Bronchial epithelial cell (primary cell): ENCODE results near the gene TBC1D9B. TPM values are rescaled to one million over a fixed set of nuclear protein-coding genes. Genes with fewer than 3 reads are reported as not detected.

Source experiments
- DNase-seq: peaks from one replicate; pipeline ENCODE4 v3.0.0-alpha.2; 2010; ENCODE audit warnings: low read depth
- FAIRE-seq: peaks from 2 replicates; lab custom pipeline; 2011; peaks lifted over from hg19 to GRCh38; lab: Jason Lieb, UNC
- H3K27me3 ChIP-seq: 2 replicates; pipeline ENCODE4 v1.5.1; 2011; ENCODE audit warnings: low read length; ENCODE audit not compliant: control insufficient read depth, insufficient read depth
- H3K36me3 ChIP-seq: 2 replicates; pipeline ENCODE4 v1.5.1; 2011; ENCODE audit warnings: low read length; ENCODE audit not compliant: control insufficient read depth, insufficient read depth
- H3K4me3 ChIP-seq: 2 replicates; pipeline ENCODE4 v1.5.1; 2011; ENCODE audit warnings: mild to moderate bottlenecking, low read depth, low read length, control low read depth
- total RNA-seq: library from RNA; depleted of rRNA; stranded (reverse); fragments of >200 nt; gene quantifications from 2 replicates; pipeline ENCODE4 v1.2.1, GENCODE V29; 2014
- TF ChIP-seq, protein P1 (sequence below): IDR thresholded peaks from 2 replicates; pipeline ENCODE4 v1.5.1; 2011; ENCODE audit warnings: mild to moderate bottlenecking, moderate library complexity, low read length, control low read depth, inconsistent platforms; ENCODE audit not compliant: insufficient read depth, severe bottlenecking

TBC1D9B gene
- total RNA-seq, 1 donor from 2014 or later, result 37.6 TPM

GRCh38 chr5:179887802-179888201 is 19.9 kb downstream of the TBC1D9B start:
- no peak overlapping the region for H3K4me3 ChIP-seq
- FAIRE-seq (peak; percentile 23), DNase-seq (no peak)
- peaks cover 51% of the 10 kb centered on the region for H3K36me3 ChIP-seq
- TF ChIP-seq, protein P1, sequence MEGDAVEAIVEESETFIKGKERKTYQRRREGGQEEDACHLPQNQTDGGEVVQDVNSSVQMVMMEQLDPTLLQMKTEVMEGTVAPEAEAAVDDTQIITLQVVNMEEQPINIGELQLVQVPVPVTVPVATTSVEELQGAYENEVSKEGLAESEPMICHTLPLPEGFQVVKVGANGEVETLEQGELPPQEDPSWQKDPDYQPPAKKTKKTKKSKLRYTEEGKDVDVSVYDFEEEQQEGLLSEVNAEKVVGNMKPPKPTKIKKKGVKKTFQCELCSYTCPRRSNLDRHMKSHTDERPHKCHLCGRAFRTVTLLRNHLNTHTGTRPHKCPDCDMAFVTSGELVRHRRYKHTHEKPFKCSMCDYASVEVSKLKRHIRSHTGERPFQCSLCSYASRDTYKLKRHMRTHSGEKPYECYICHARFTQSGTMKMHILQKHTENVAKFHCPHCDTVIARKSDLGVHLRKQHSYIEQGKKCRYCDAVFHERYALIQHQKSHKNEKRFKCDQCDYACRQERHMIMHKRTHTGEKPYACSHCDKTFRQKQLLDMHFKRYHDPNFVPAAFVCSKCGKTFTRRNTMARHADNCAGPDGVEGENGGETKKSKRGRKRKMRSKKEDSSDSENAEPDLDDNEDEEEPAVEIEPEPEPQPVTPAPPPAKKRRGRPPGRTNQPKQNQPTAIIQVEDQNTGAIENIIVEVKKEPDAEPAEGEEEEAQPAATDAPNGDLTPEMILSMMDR, result no peak
- H3K27me3 ChIP-seq, result no peaks in the 10 kb centered on the region

GRCh38 chr5:179887095-179887494 is 20.6 kb downstream of the TBC1D9B start:
- FAIRE-seq, result no peak
- TF ChIP-seq, protein P1, result no peak
- Histone ChIP-seq H3K36me3 (peaks cover 45% of the 10 kb centered on the region), H3K4me3 (no peak overlapping the region), H3K27me3 (no peaks in the 10 kb centered on the region)
- DNase-seq, result no peak

GRCh38 chr5:179886190-179886911 is 21.3 kb downstream of the TBC1D9B start:
- DNase-seq (no peak), FAIRE-seq (peak; percentile 58)
- no peaks in the 10 kb centered on the region for H3K27me3 ChIP-seq
- H3K4me3 ChIP-seq, result no peak overlapping the region
- H3K36me3 ChIP-seq, result peaks cover 38% of the 10 kb centered on the region
- TF ChIP-seq, protein P1, result no peak

- peaks cover 35% of the 10 kb centered on the region for H3K36me3 ChIP-seq
- peak; percentile 50 for FAIRE-seq
- TF ChIP-seq, protein P1, result no peak
Observed at GRCh38 chr5:179885491-179886090, 22.1 kb downstream of the TBC1D9B start.

DNA sequence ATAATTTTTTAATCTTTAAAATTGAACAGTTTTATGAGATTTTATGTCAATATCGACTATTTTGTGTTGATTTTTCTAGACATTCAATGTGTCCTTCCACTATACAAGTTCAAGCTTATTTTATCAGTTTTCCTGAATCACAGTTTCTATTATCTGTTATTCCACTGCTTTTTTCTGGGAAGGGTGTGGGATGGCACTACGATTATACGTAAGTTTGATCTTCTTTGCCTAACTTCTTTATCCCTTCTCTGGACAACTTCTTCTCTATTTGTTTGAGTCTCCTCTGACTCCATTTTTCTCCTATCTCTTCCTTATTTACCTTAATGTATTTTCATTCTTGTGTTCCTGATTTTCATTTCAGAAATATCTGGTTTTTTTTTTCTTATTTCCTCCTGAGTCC is 24.5 kb downstream of the TBC1D9B start:
- Histone ChIP-seq H3K36me3 (peaks cover 22% of the 10 kb centered on the region), H3K4me3 (no peak overlapping the region), H3K27me3 (no peaks in the 10 kb centered on the region)
- TF ChIP-seq, protein P1, result no peak
- no peak for DNase-seq
- no peak for FAIRE-seq

More at GRCh38 chr5:179885491-179886090, 22.1 kb downstream of the TBC1D9B start:
- Histone ChIP-seq H3K27me3 (no peaks in the 10 kb centered on the region), H3K4me3 (no peak overlapping the region)
- no peak for DNase-seq
